A673 (cell line): ENCODE measurements around the gene DYDC2.
"Not testable (repeated sequence)": the region's sequence is repeated elsewhere in the genome, so short reads cannot be mapped to it uniquely, and the experiment has no call there.

ENCODE experiments used
- EZH2 ChIP-seq: fragments of 200-600 bp; sonication (generic); IDR thresholded peaks from 2 replicates; pipeline ENCODE4 v1.6.1; 2017; ENCODE audit warnings: borderline replicate concordance, low read depth, mild to moderate bottlenecking, mixed read lengths, antibody characterized with exemption, low read length; ENCODE audit not compliant: poor library complexity, severe bottlenecking
- TF ChIP-seq, protein P1 (sequence below): fragments of 300-800, 200-600 bp; sonication (generic); conservative IDR thresholded peaks from 2 replicates; pipeline ENCODE4 v1.5.1; 2017; ENCODE audit warnings: low read depth, mild to moderate bottlenecking, antibody characterized with exemption, low read length, moderate library complexity, mixed read lengths

DNA sequence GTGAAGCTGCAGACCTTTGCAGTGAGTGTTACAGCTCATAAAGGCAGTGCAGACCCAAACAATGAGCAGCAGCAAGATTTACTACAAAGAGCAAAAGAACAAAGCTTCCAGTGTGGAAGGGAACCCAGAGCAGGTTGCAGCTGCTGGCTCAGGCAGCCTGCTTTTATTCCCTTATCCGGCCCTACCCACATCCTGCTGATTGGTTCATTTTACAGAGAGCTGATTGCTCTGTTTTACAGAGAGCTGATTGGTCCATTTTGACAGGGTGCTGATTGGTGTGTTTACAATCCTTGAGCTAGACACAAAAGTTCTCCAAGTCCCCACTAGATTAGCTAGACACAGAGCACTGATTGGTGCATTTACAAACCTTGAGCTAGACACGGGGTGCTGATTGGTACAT, 2.3 kb downstream of the DYDC2 start:
- TF ChIP-seq, protein P1, sequence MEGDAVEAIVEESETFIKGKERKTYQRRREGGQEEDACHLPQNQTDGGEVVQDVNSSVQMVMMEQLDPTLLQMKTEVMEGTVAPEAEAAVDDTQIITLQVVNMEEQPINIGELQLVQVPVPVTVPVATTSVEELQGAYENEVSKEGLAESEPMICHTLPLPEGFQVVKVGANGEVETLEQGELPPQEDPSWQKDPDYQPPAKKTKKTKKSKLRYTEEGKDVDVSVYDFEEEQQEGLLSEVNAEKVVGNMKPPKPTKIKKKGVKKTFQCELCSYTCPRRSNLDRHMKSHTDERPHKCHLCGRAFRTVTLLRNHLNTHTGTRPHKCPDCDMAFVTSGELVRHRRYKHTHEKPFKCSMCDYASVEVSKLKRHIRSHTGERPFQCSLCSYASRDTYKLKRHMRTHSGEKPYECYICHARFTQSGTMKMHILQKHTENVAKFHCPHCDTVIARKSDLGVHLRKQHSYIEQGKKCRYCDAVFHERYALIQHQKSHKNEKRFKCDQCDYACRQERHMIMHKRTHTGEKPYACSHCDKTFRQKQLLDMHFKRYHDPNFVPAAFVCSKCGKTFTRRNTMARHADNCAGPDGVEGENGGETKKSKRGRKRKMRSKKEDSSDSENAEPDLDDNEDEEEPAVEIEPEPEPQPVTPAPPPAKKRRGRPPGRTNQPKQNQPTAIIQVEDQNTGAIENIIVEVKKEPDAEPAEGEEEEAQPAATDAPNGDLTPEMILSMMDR, result not testable (repeated sequence)
- TF ChIP-seq EZH2, result not testable (repeated sequence)
